HAP-1 (cell line): ENCODE results near the gene AGK.
A peak's percentile ranks its signal among the peaks of the same experiment; 100 is the strongest.

ENCODE experiments used
- DNase-seq, 2 experiments: peaks; one replicate each; pipeline ENCODE4 v3.0.0-alpha.2; 2016 to 2020; ENCODE audit warnings: low spot score in 2 of 2
- H3K27me3 ChIP-seq: fragments of 250-450 bp; sonication (Bioruptor Pico); 2 replicates; pipeline ENCODE4 v1.5.1; 2020; ENCODE audit warnings: low read depth, mild to moderate bottlenecking, moderate library complexity
- H3K36me3 ChIP-seq: fragments of 250-450 bp; sonication (Bioruptor Pico); replicated peaks from 2 replicates; pipeline ENCODE4 v1.5.1; 2020; ENCODE audit warnings: mild to moderate bottlenecking
- H3K4me1 ChIP-seq: fragments of 250-450 bp; sonication (Bioruptor Pico); 2 replicates; pipeline ENCODE4 v1.5.1; 2020; ENCODE audit warnings: mild to moderate bottlenecking
- H3K4me3 ChIP-seq: fragments of 250-450 bp; sonication (Bioruptor Pico); 2 replicates; pipeline ENCODE4 v1.5.1; 2020; ENCODE audit warnings: mild to moderate bottlenecking, moderate library complexity
- H3K9me3 ChIP-seq: fragments of 250-450 bp; sonication (Bioruptor Pico); 2 replicates; pipeline ENCODE4 v1.5.1; 2020; ENCODE audit warnings: mild to moderate bottlenecking, moderate library complexity
- in situ Hi-C: fragments of 300-500 bp; cut with MboI; formaldehyde crosslinking; loops from 3 replicates; pipeline ENCODE4 v1.14.3; 2020; ENCODE audit warnings: low sequenced_read_pairs, inconsistent platforms, mixed read lengths

The AGK gene

DNA sequence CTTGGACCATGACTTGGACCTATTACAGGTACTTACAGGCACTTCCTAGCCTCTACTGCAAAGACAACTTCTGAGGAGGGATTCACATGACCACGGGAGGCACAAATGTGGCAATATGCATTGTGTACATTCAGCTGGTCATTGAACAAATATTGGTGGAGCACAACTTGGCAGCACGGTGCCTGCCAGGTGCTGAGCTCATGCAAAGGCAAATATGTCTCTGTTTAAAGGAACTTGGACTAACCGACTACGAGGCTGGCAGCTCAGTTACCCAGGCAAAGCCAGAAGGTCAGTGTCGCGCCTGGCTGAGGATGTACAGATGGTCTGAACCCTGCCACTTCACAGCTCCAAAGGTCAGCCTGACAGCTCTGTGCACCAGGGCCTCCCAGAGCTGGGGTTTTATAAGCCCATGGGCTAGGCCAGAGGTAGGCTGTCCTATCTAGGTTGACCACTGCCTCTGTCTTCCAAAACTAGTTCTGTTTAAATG is 144.6 kb downstream of the AGK start:
- Histone ChIP-seq H3K36me3 (no peaks in the 10 kb centered on the region), H3K4me3 (no peak overlapping the region), H3K4me1 (peaks cover 4% of the 10 kb centered on the region), H3K27me3 (no peaks in the 10 kb centered on the region), H3K9me3 (no peaks in the 10 kb centered on the region)
- no peak for DNase-seq
- in situ Hi-C loops: no loop called here

GRCh38 chr7:141696348-141696747 is 145.1 kb downstream of the AGK start:
- Histone ChIP-seq H3K4me1 (peaks cover 6% of the 10 kb centered on the region), H3K27me3 (no peaks in the 10 kb centered on the region), H3K9me3 (no peaks in the 10 kb centered on the region), H3K36me3 (no peaks in the 10 kb centered on the region), H3K4me3 (no peak overlapping the region)
- in situ Hi-C loops: no loop called here
- DNase-seq: no peak

DNA sequence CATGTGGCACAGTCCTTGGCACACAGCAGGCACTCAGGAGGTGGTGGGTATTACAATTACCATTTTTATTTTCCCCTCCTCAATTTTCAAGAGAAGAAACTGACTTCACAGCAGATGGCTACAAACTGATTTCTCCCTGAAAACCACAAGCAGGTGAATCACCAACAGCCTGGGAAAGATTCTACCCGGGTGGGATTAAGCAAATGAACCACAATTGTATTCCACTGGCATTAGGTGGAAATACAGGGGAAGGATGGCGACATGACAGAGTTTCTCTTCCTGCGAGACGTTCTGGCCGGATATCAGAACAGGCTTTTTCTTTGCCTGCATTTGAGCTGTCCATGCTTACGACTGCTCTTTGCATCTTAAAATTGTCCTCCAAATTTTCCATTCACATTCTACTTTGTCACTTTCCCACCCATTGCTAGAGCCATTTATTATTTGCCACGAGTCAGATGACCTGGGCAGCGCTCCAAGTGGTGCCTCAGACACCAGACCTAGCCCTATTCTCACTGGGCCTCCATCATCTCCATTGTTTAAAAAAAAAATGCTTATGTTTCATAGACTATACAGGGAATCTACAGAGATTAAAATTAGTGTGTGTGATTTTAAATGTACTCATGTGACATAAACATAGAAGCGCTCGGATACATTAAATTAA is 146.1 kb downstream of the AGK start:
- in situ Hi-C loops: no loop called here
- Histone ChIP-seq H3K27me3 (no peaks in the 10 kb centered on the region), H3K36me3 (no peaks in the 10 kb centered on the region), H3K4me3 (no peak overlapping the region), H3K4me1 (peaks cover 6% of the 10 kb centered on the region), H3K9me3 (no peaks in the 10 kb centered on the region)
- no peak for DNase-seq

DNA sequence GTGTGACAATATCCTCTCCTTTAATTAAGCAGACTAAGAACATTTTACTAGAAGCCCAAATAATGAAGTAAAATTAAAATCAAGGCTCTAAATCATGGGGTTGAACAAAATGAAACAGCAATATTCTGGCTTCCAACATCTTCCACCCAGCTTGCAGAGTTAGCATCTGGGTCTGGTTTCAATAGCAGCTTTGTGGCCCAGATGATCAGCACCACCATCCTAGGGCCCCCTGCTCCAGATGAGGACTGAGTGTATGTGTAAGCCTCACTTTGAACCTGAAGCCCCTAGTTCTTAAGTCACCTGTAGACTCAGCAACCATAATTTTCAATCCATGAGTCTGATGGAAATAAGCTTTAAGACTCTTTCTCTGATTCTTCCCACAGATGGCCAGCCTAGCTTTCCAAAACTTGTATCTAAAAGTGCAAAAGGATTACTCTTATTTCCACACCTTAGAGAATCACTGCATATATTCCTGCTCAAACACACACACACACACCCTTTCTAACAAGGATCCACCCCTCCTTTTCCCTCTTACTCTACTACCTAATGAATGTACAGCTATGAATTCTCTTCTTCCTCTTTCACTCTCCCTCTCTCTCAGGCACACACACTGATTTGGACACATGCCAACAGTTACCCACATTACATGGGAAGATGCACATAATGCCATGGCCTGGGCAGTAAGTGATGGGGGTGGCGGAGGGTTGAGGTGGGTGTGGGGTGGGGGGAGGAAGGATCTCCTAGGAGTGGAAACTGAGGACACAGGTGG is 147.2 kb downstream of the AGK start:
- Histone ChIP-seq H3K4me3 (no peak overlapping the region), H3K27me3 (no peaks in the 10 kb centered on the region), H3K36me3 (no peaks in the 10 kb centered on the region), H3K9me3 (no peaks in the 10 kb centered on the region), H3K4me1 (peaks cover 6% of the 10 kb centered on the region)
- in situ Hi-C loops: no loop called here
- DNase-seq: no peak

DNA sequence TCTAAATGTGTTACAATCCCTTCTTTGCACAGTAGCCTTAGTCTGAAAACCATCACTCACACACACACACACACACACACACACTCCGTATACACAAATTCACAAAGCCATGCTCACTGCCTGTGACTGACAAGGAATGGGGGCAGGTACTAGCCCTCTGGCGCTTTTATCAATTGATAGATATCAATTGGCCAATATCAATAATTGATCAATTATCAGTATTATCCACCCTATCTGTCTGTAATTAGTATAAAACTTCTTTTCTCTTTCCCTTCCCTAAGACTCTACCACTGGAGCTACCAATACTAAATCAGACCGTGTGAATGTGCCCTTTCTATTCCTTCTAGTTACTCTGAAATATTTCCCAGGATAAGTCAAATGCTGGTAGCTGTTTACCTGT is 148.7 kb downstream of the AGK start:
- H3K36me3 ChIP-seq: no peaks in the 10 kb centered on the region
- DNase-seq: no peak
- in situ Hi-C loops: no loop called here
- H3K4me1 ChIP-seq: peaks cover 16% of the 10 kb centered on the region
- H3K27me3 ChIP-seq: no peaks in the 10 kb centered on the region
- H3K4me3 ChIP-seq: no peak overlapping the region
- no peaks in the 10 kb centered on the region for H3K9me3 ChIP-seq

DNA sequence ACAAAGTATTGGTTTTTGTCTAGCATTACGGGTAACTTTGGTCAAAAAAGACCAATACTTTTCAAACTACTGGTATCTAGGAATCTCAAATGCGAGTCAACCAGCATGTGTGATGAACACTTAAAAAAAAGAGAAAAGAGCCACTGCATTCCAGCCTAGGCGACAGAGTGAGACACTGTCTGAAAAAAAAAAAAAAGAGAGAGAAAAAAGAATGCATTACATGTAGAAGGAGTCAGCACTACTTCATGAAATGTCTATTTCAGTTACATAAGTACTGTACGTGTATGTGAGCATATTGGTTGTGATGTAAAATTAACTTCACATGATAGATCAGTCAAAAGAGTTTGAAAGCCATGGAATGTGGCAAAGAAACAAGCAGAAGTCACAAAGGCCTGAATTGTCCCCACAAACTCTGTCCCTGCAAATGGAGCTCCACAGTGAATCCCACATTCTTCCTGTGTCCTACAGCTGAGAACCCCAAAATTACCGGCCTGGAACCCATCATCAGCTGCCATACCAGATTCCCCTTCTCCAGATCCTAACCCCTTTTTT is 149.2 kb downstream of the AGK start:
- in situ Hi-C loops: no loop called here
- no peak for DNase-seq
- Histone ChIP-seq H3K27me3 (no peaks in the 10 kb centered on the region), H3K9me3 (no peaks in the 10 kb centered on the region), H3K36me3 (no peaks in the 10 kb centered on the region), H3K4me3 (peak overlapping the region; percentile 48; the same call in 1 of the 2 replicates), H3K4me1 (peaks cover 16% of the 10 kb centered on the region)

- H3K4me1 ChIP-seq: peaks cover 16% of the 10 kb centered on the region
- peak in 1 of 2 experiments; percentile 24 for DNase-seq
- H3K4me3 ChIP-seq: peak overlapping the region; percentile 48
- no peaks in the 10 kb centered on the region for H3K36me3 ChIP-seq
- in situ Hi-C loops: no loop called here
- no peaks in the 10 kb centered on the region for H3K27me3 ChIP-seq
- no peaks in the 10 kb centered on the region for H3K9me3 ChIP-seq
Measured at GRCh38 chr7:141700848-141701371, 149.7 kb downstream of the AGK start.

DNA sequence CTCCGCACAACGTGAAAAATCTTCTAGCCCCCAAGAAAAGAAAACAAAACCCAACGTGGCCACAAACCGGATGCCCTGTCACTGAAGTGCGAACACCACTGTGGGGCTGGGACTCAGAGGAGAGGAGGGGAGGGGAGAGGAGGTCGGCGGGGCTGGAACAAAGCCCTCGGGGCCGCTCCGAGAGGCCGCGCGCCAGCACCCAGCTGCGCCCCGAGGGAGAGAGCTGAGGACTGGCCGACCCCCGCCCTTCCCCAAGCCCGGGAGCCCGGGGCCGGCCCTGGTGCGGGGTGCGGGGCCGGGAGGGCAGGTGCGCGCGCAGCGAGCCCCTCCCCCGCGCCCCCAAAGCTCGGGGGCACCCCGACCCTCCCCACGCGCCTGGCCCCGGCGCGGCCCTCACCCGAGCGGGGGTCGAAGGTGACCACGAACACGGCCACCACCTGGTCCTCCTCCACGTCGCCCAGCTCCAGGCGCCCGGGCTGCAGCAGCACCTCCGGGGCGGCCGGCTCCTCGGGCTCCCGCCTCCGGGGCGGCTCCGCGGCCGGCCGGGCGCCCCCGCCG is 150.4 kb downstream of the AGK start:
- Histone ChIP-seq H3K27me3 (no peaks in the 10 kb centered on the region), H3K36me3 (no peaks in the 10 kb centered on the region), H3K4me1 (peaks cover 16% of the 10 kb centered on the region), H3K4me3 (peak overlapping the region; percentile 48), H3K9me3 (no peaks in the 10 kb centered on the region)
- in situ Hi-C loops: no loop called here
- peak; percentile 18 to 70 for DNase-seq

- peak; percentile 32 to 58 for DNase-seq
- in situ Hi-C loops: no loop called here
- no peaks in the 10 kb centered on the region for H3K9me3 ChIP-seq
- peak within 1 kb of the TSS; percentile 48 for H3K4me3 ChIP-seq
- no peaks in the 10 kb centered on the region for H3K27me3 ChIP-seq
- no peaks in the 10 kb centered on the region for H3K36me3 ChIP-seq
- peaks cover 16% of the 10 kb centered on the region for H3K4me1 ChIP-seq
Measured at GRCh38 chr7:141702047-141702567, 150.9 kb downstream of the AGK start, which contains the start of gene DENND11. Gene DENND11 (minus strand): TSS chr7:141702166. CDS start chr7:141702153, 13 bp downstream.

GRCh38 chr7:141702892-141703291 is 151.7 kb downstream of the AGK start:
- no peaks in the 10 kb centered on the region for H3K27me3 ChIP-seq
- peaks cover 16% of the 10 kb centered on the region for H3K4me1 ChIP-seq
- H3K4me3 ChIP-seq: no peak overlapping the region
- DNase-seq: no peak
- no peaks in the 10 kb centered on the region for H3K9me3 ChIP-seq
- in situ Hi-C loops: no loop called here
- no peaks in the 10 kb centered on the region for H3K36me3 ChIP-seq

- no peaks in the 10 kb centered on the region for H3K36me3 ChIP-seq
- peak; percentile 21 to 66 for DNase-seq
- no peaks in the 10 kb centered on the region for H3K27me3 ChIP-seq
- peaks cover 16% of the 10 kb centered on the region for H3K4me1 ChIP-seq
- in situ Hi-C loops: no loop called here
- H3K9me3 ChIP-seq: no peaks in the 10 kb centered on the region
- no peak overlapping the region for H3K4me3 ChIP-seq
Measured at GRCh38 chr7:141704112-141704511, 152.9 kb downstream of the AGK start.

- H3K27me3 ChIP-seq: no peaks in the 10 kb centered on the region
Measured at GRCh38 chr7:141704741-141705140, 153.5 kb downstream of the AGK start.

More at GRCh38 chr7:141704741-141705140, 153.5 kb downstream of the AGK start:
- Histone ChIP-seq H3K4me3 (no peak overlapping the region), H3K36me3 (no peaks in the 10 kb centered on the region), H3K9me3 (no peaks in the 10 kb centered on the region), H3K4me1 (peaks cover 16% of the 10 kb centered on the region)
- no peak for DNase-seq
- in situ Hi-C loops: no loop called here
